Stimulated activated CD8-positive, alpha-beta memory T cell treated with anti-CD3 and anti-CD28 coated beads, Interleukin-4, amount 100 ng/mL, for 1 hour (primary cell): ENCODE measurements around the gene DND1.
"Not testable (repeated sequence)": the region's sequence is repeated elsewhere in the genome, so short reads cannot be mapped to it uniquely, and the experiment has no call there.

ENCODE experiments used
- DNase-seq, 2 donors: peaks; one replicate each; pipeline ENCODE4 v3.0.0-alpha.2; 2020; ENCODE audit warnings: low read depth in 2 of 2, low spot score in 1 of 2

DND1 gene

GRCh38 chr5:140672455-140673186, 755 bp downstream of the DND1 start:
- DNase-seq: no peak

GRCh38 chr5:140671472-140672125, 1.8 kb downstream of the DND1 start:
- no peak for DNase-seq

GRCh38 chr5:140671035-140671434, 2.3 kb downstream of the DND1 start:
- DNase-seq: not testable (repeated sequence)

- peak; percentile 89 to 93 for DNase-seq
These were observed 8.8 kb downstream of the DND1 start, which contains the start of gene WDR55 for GRCh38 chr5:140664359-140665119. Gene WDR55, plus strand, starts transcription at chr5:140664904. Its CDS starts 9 bp downstream, at chr5:140664913.

GRCh38 chr5:140664030-140664358, 9.4 kb downstream of the DND1 start:
- DNase-seq: no peak

- not testable (repeated sequence) for DNase-seq
These were observed 13.0 kb downstream of the DND1 start for GRCh38 chr5:140660371-140660770.

GRCh38 chr5:140658870-140659269, 14.5 kb downstream of the DND1 start:
- DNase-seq: no peak

- no peak for DNase-seq
These were observed 26.3 kb downstream of the DND1 start for GRCh38 chr5:140647042-140647419.

- DNase-seq: no peak
These were observed 30.7 kb downstream of the DND1 start for GRCh38 chr5:140642718-140643117.

GRCh38 chr5:140641716-140642115, 31.7 kb downstream of the DND1 start:
- no peak for DNase-seq

- DNase-seq: peak; percentile 92 to 95
These were observed 34.0 kb downstream of the DND1 start, which contains the start of gene TMCO6 for GRCh38 chr5:140639148-140639981. Gene TMCO6, plus strand, starts transcription at chr5:140639451. Its CDS starts 77 bp downstream, at chr5:140639528.

GRCh38 chr5:140638898-140639147, 34.6 kb downstream of the DND1 start:
- not testable (repeated sequence) for DNase-seq

GRCh38 chr5:140637371-140638100, 35.8 kb downstream of the DND1 start:
- DNase-seq: no peak

- DNase-seq: no peak
These were observed 37.8 kb downstream of the DND1 start for GRCh38 chr5:140635291-140636257.

GRCh38 chr5:140634103-140634502, 39.3 kb downstream of the DND1 start:
- no peak for DNase-seq

- DNase-seq: no peak
These were observed 39.9 kb downstream of the DND1 start for GRCh38 chr5:140633501-140633900.

- DNase-seq: no peak
These were observed 40.3 kb downstream of the DND1 start, which contains the start of gene CD14 for GRCh38 chr5:140633021-140633471. Gene CD14, minus strand, starts transcription at chr5:140633175. Its CDS starts 104 bp downstream, at chr5:140633071.

GRCh38 chr5:140632366-140633020, 40.9 kb downstream of the DND1 start:
- DNase-seq: no peak
